B cell (primary cell): ENCODE results near the gene NR3C2. TPM values are rescaled to one million over a fixed set of nuclear protein-coding genes. Genes with fewer than 3 reads are reported as not detected.

Experiments
- ATAC-seq: fragments of 200-7000 bp; cut with Tn5 transposase; one replicate; pipeline ENCODE4 v1.10.0; 2021; ENCODE audit warnings: low read depth, mild to moderate bottlenecking, moderate number of reproducible peaks, moderate library complexity
- CTCF ChIA-PET: fragments of 350-600 bp; sonication (Branson Sonifier 250); formaldehyde crosslinking; loops from one replicate; lab custom pipeline; 2021; ENCODE audit warnings: antibody characterized with exemption, inconsistent platforms; lab: Charles Lee
- POLR2A ChIA-PET: fragments of 350-600 bp; sonication (Branson Sonifier 250); formaldehyde crosslinking; loops from one replicate; lab custom pipeline; 2021; ENCODE audit warnings: antibody characterized with exemption; lab: Charles Lee
- DNase-seq: peaks from one replicate; pipeline ENCODE4 v3.0.0; 2013
- H2AFZ ChIP-seq: 2 replicates; pipeline ENCODE4 v1.6.1; 2012; ENCODE audit warnings: mild to moderate bottlenecking, low read depth, low read length; ENCODE audit not compliant: insufficient read depth, poor library complexity, severe bottlenecking
- H3K27ac ChIP-seq, 2 donors: 1 replicate in 1 of 2; 2 replicates in 1 of 2; pipeline ENCODE4 v1.5.1; 2012 to 2013; ENCODE audit warnings: low read length in 2 of 2, mild to moderate bottlenecking in 2 of 2, moderate library complexity in 1 of 2
- H3K27me3 ChIP-seq, 4 experiments: fragments of 200-600 bp in 1 of 4; sonication (generic) in 1 of 4; replicated peaks in 1 of 4; 1 replicate in 2 of 4; 2 replicates in 2 of 4; pipeline versions ENCODE4 v1.6.1 to v1.7.0; 2013 to 2016; ENCODE audit warnings: low read length in 3 of 4, mild to moderate bottlenecking in 2 of 4, mixed read lengths in 1 of 4, moderate library complexity in 1 of 4; ENCODE audit not compliant: insufficient read depth in 4 of 4, control insufficient read depth in 3 of 4; ENCODE audit errors: control extremely low read depth in 1 of 4
- H3K36me3 ChIP-seq, 2 experiments: replicated peaks in 1 of 2; 1 replicate in 1 of 2; 2 replicates in 1 of 2; pipeline versions ENCODE4 v1.6.1 to v1.7.1; 2013; ENCODE audit warnings: low read length in 1 of 2; ENCODE audit not compliant: insufficient read depth in 2 of 2, control insufficient read depth in 1 of 2; ENCODE audit errors: control extremely low read depth in 1 of 2, extremely low read depth in 1 of 2
- H3K4me1 ChIP-seq, 2 donors: fragments of 200-600 bp in 1 of 2; sonication (generic) in 1 of 2; 1 replicate in 1 of 2; 2 replicates in 1 of 2; pipeline versions ENCODE4 v1.5.1 to v1.6.1; 2013 to 2017; ENCODE audit warnings: low read length in 2 of 2; ENCODE audit not compliant: control insufficient read depth in 2 of 2, insufficient read depth in 2 of 2
- H3K4me2 ChIP-seq: replicated peaks from 2 replicates; pipeline ENCODE3; 2012; ENCODE audit warnings: mild to moderate bottlenecking, low read depth, low read length; ENCODE audit not compliant: poor library complexity, severe bottlenecking
- H3K4me3 ChIP-seq, 5 experiments: fragments of 200-600 bp in 1 of 5; sonication (generic) in 1 of 5; 1 replicate in 3 of 5; 2 replicates in 2 of 5; pipeline versions ENCODE4 v1.5.1 to v1.7.0; 2011 to 2016; ENCODE audit warnings: low read length in 4 of 5, mild to moderate bottlenecking in 4 of 5, low read depth in 2 of 5, control low read depth in 1 of 5, moderate library complexity in 1 of 5; ENCODE audit not compliant: insufficient read depth in 1 of 5; ENCODE audit errors: control extremely low read depth in 1 of 5, extremely low read depth in 1 of 5
- H3K79me2 ChIP-seq: fragments of 200-600 bp; sonication (generic); one replicate; pipeline ENCODE4 v1.6.0; 2016; ENCODE audit warnings: low read length; ENCODE audit not compliant: control insufficient read depth, insufficient read depth
- H3K9ac ChIP-seq: fragments of 200-600 bp; sonication (generic); 2 replicates; pipeline ENCODE4 v1.6.1; 2017; ENCODE audit warnings: mild to moderate bottlenecking, low read length, moderate library complexity
- H3K9me3 ChIP-seq, 3 donors: one replicate each; pipeline versions ENCODE4 v1.6.1 to v1.7.1; 2013; ENCODE audit warnings: low read length in 2 of 3; ENCODE audit not compliant: control insufficient read depth in 2 of 3, insufficient read depth in 1 of 3; ENCODE audit errors: control extremely low read depth in 1 of 3
- H4K20me1 ChIP-seq: 2 replicates; pipeline ENCODE4 v1.6.0; 2012; ENCODE audit warnings: mild to moderate bottlenecking, low read length; ENCODE audit not compliant: insufficient read depth, control insufficient read depth, poor library complexity, severe bottlenecking
- H3K27ac Mint-ChIP-seq: one replicate; pipeline ENCODE4 v1.8.0; 2021; ENCODE audit warnings: mixed read lengths
- H3K27me3 Mint-ChIP-seq: one replicate; pipeline ENCODE4 v1.8.0; 2021; ENCODE audit warnings: mixed read lengths
- H3K4me1 Mint-ChIP-seq: one replicate; pipeline ENCODE4 v1.8.0; 2021; ENCODE audit warnings: mixed read lengths
- H3K4me3 Mint-ChIP-seq: one replicate; pipeline ENCODE4 v1.8.0; 2021; ENCODE audit warnings: mixed read lengths
- H3K9me3 Mint-ChIP-seq: one replicate; pipeline ENCODE4 v1.8.0; 2022; ENCODE audit warnings: mixed read lengths; ENCODE audit not compliant: insufficient read depth
- CTCF ChIP-seq: fragments of 200-600 bp; IDR thresholded peaks from one replicate; pipeline ENCODE4 v1.8.0; 2022; ENCODE audit warnings: antibody characterized with exemption, mild to moderate bottlenecking
- EZH2 ChIP-seq: IDR thresholded peaks from 2 replicates; pipeline ENCODE4 v1.6.1; 2012; ENCODE audit warnings: borderline replicate concordance, low read depth, mild to moderate bottlenecking, moderate library complexity, low read length; ENCODE audit not compliant: insufficient read depth, poor library complexity, severe bottlenecking
- WGBS: methylation state at CpG from one replicate; pipeline ENCODE4 v1.1.5; 2013; ENCODE audit warnings: missing lambda C conversion rate; ENCODE audit not compliant: insufficient coverage; 5-methylcytosine and 5-hydroxymethylcytosine counted together
- intact Hi-C: fragments of 100-400 bp; cut with micrococcal nuclease; formaldehyde crosslinking; loops from one replicate; pipeline ENCODE4 v1.10.0; 2022
- polyA plus RNA-seq: library from polyadenylated mRNA; depleted of rRNA; stranded (reverse); fragments of >200 nt; gene quantifications from 2 replicates; pipeline ENCODE4 v1.2.3, GENCODE V29; 2012
- total RNA-seq, 2 donors: library from RNA; stranded (reverse); fragments of 120-200 nt in 1 of 2; gene quantifications; 1 replicate in 1 of 2; 2 replicates in 1 of 2; pipeline versions ENCODE4 v1.2.3 to v1.2.4, GENCODE V29; 2013 to 2022

Gene NR3C2
- total and polyA plus RNA-seq, 2 donors (not counting 1 experiment from before 2014, with no cell fraction given), result 6.7 to 19.3 TPM

GRCh38 chr4:148248824-148249223 lies 193.4 kb downstream of the NR3C2 start:
- no peak for DNase-seq
- ChIA-PET POLR2A (no interaction called here), CTCF (no interaction called here)

GRCh38 chr4:148245015-148245414 lies 197.2 kb downstream of the NR3C2 start:
- intact Hi-C loops, result no loop called here
- no peaks in the 10 kb centered on the region for H3K4me1 Mint-ChIP-seq
- POLR2A ChIA-PET, result no interaction called here

More at GRCh38 chr4:148248824-148249223, 193.4 kb downstream of the NR3C2 start:
- ATAC-seq, result no peak
- Histone ChIP-seq H3K4me2 (no peak overlapping the region), H3K4me3 (no peak overlapping the region), H3K27ac (no peak overlapping the region), H3K27me3 (no peaks in the 10 kb centered on the region), H3K79me2 (no peaks in the 10 kb centered on the region), H4K20me1 (no peaks in the 10 kb centered on the region), H3K36me3 (no peaks in the 10 kb centered on the region), H3K4me1 (no peaks in the 10 kb centered on the region), H3K9me3 (no peaks in the 10 kb centered on the region), H2AFZ (no peak overlapping the region), H3K9ac (no peak overlapping the region)
- Mint-ChIP-seq H3K9me3 (no peaks in the 10 kb centered on the region), H3K27me3 (no peaks in the 10 kb centered on the region), H3K27ac (no peak overlapping the region), H3K4me3 (no peak overlapping the region), H3K4me1 (no peaks in the 10 kb centered on the region)
- TF ChIP-seq CTCF (no peak), EZH2 (no peak)
- WGBS, result no CpG with 5 or more reads among the region's 4 CpGs
- intact Hi-C loops, result no loop called here

More at GRCh38 chr4:148245015-148245414, 197.2 kb downstream of the NR3C2 start:
- Mint-ChIP-seq H3K9me3 (no peaks in the 10 kb centered on the region), H3K27me3 (no peaks in the 10 kb centered on the region), H3K27ac (no peak overlapping the region), H3K4me3 (no peak overlapping the region)
- ATAC-seq, result no peak
- no peaks in the 10 kb centered on the region for H3K4me1 ChIP-seq
- H3K27me3 ChIP-seq, result no peaks in the 10 kb centered on the region
- TF ChIP-seq EZH2, result no peak
- TF ChIP-seq CTCF, result no peak
- WGBS, result 100% methylated on average over 1 of the region's 3 CpGs
- H3K79me2 ChIP-seq, result no peaks in the 10 kb centered on the region
- H3K9me3 ChIP-seq, result no peaks in the 10 kb centered on the region
- CTCF ChIA-PET, result no interaction called here
- H3K4me2 ChIP-seq, result no peak overlapping the region
- no peak overlapping the region for H3K27ac ChIP-seq
- no peaks in the 10 kb centered on the region for H4K20me1 ChIP-seq
- no peak for DNase-seq
- H3K36me3 ChIP-seq, result no peaks in the 10 kb centered on the region
- no peak overlapping the region for H3K4me3 ChIP-seq
- H3K9ac ChIP-seq, result no peak overlapping the region
- H2AFZ ChIP-seq, result no peak overlapping the region
